ENCODE results near the gene NPAS3.

DNA sequence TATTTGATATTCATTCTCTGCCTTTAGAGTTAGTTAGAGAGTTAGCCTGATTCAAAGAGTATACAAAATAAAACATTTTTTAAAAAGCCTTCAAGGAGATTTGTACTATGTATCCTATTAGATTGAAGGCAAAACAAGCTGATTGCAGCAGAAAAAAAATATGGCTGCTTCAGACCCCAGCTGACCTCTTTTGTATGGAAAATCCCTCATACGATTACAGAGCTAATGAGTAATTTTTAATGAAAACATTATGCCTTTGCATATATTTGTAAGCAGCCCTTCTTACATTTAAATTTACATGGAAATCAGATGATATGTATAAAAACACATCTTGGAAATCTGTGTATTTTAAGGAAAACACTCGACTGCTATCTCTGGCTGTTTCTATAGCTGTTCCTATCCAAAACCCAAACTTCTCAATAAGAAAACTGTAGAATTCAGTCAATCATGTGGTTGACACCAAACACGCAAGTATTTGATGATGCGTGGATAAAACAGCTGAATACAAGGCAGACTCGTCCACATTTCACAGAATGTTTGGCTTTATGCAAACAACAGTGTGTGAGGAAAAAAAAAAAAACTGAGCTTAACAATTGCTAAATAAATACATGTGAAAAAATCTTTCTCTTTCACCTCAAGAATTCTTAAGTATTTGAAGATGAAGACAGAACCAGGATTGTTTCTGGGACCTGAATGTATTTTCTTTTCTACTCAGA is 736.9 kb downstream of the NPAS3 start:
- TF ChIP-seq GATA2 (IDR thresholded peaks at IDR 0.05; ENCODE audit: low read depth, low read length) (no peak), GATA3 (IDR thresholded peaks at IDR 0.05; ENCODE audit: low read depth, low read length) (no peak)
